Thymus (tissue), 11 donors: ENCODE results near the gene TOM1L1. TPM values are rescaled to one million over a fixed set of nuclear protein-coding genes. Genes with fewer than 3 reads are reported as not detected.

ENCODE experiments used
- DNase-seq, 9 donors: peaks; one replicate each; pipeline ENCODE4 v3.0.0-alpha.2; 2013; ENCODE audit warnings: low spot score in 9 of 9, low read depth in 6 of 9, missing footprints in 1 of 9
- H3K27ac ChIP-seq, 2 donors: one replicate each; pipeline ENCODE4 v1.5.1; 2013; ENCODE audit warnings: control low read depth in 1 of 2, low read depth in 1 of 2, low read length in 1 of 2, mild to moderate bottlenecking in 1 of 2, moderate library complexity in 1 of 2
- H3K27me3 ChIP-seq, 2 donors: one replicate each; pipeline ENCODE4 v1.5.1; 2013; ENCODE audit warnings: low read length in 1 of 2; ENCODE audit not compliant: control insufficient read depth in 2 of 2, insufficient read depth in 1 of 2
- H3K36me3 ChIP-seq, 2 donors: one replicate each; pipeline ENCODE4 v1.5.1; 2013; ENCODE audit warnings: low read length in 1 of 2, mild to moderate bottlenecking in 1 of 2, moderate library complexity in 1 of 2; ENCODE audit not compliant: control insufficient read depth in 2 of 2, insufficient read depth in 2 of 2
- H3K4me1 ChIP-seq, 2 donors: one replicate each; pipeline ENCODE4 v1.5.1; 2013; ENCODE audit warnings: low read length in 2 of 2; ENCODE audit not compliant: control insufficient read depth in 2 of 2, insufficient read depth in 2 of 2
- H3K4me3 ChIP-seq, 2 donors: one replicate each; pipeline ENCODE4 v1.5.1; 2013; ENCODE audit warnings: low read length in 2 of 2, control low read depth in 1 of 2, mild to moderate bottlenecking in 1 of 2
- H3K9me3 ChIP-seq, 2 donors: one replicate each; pipeline ENCODE4 v1.5.1; 2013; ENCODE audit warnings: low read length in 1 of 2, mild to moderate bottlenecking in 1 of 2; ENCODE audit not compliant: control insufficient read depth in 2 of 2, insufficient read depth in 1 of 2
- WGBS: extraction: QIAGEN DNeasy Blood & Tissue Kit; methylation state at CpG from one replicate; pipeline ENCODE4 v1.1.7; 2013; 5-methylcytosine and 5-hydroxymethylcytosine counted together
- polyA plus RNA-seq: library from polyadenylated mRNA; stranded (reverse); fragments of 200-250 nt; gene quantifications from one replicate; pipeline ENCODE4 v1.2.3, GENCODE V29; 2013
- total RNA-seq: library from RNA; stranded (reverse); fragments of 120-200 nt; gene quantifications from one replicate; pipeline ENCODE4 v1.2.4, GENCODE V29; 2013
- donor health status: healthy.

Gene TOM1L1
- total and polyA plus RNA-seq, 2 donors = 15.0 to 15.9 TPM

GRCh38 chr17:54903375-54903774 lies 2.7 kb downstream of the TOM1L1 start:
- H3K27me3 ChIP-seq = peaks cover 8 to 30% of the 10 kb centered on the region in 2 donors
- no peaks in the 10 kb centered on the region for H3K36me3 ChIP-seq
- no peak for DNase-seq
- no peak overlapping the region for H3K27ac ChIP-seq
- peaks cover 4 to 8% of the 10 kb centered on the region in 2 donors for H3K4me1 ChIP-seq
- H3K9me3 ChIP-seq = no peaks in the 10 kb centered on the region
- no peak overlapping the region for H3K4me3 ChIP-seq
- 91% methylated on average over 1 of the region's 1 CpG for WGBS

DNA sequence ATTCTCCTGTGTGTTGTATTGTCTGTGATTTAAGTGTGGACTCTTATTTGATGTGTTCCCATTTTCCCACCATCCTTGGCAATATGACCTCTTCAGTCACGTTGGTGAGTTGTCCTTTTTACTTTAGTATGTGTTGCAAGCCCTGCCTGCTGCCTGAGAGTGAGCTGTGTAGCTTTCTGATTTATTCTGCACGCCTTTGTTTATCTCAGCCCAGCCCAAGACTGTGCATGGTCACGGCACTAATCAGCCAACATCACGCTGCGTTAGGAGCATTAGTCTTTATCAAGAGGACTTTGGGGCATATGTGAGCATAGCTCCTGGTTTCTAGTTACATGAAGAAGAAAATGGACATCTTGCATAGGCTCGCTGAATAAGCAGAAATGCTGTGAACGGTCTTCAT lies 6.0 kb downstream of the TOM1L1 start:
- Histone ChIP-seq H3K27ac (no peak overlapping the region), H3K4me1 (no peaks in the 10 kb centered on the region), H3K4me3 (no peak overlapping the region), H3K27me3 (no peaks in the 10 kb centered on the region), H3K9me3 (no peaks in the 10 kb centered on the region), H3K36me3 (no peaks in the 10 kb centered on the region)
- DNase-seq = no peak
- 93% methylated on average over 7 of the region's 7 CpGs for WGBS

- no peak overlapping the region for H3K4me3 ChIP-seq
These were observed 6.7 kb downstream of the TOM1L1 start for GRCh38 chr17:54907376-54907775.

DNA sequence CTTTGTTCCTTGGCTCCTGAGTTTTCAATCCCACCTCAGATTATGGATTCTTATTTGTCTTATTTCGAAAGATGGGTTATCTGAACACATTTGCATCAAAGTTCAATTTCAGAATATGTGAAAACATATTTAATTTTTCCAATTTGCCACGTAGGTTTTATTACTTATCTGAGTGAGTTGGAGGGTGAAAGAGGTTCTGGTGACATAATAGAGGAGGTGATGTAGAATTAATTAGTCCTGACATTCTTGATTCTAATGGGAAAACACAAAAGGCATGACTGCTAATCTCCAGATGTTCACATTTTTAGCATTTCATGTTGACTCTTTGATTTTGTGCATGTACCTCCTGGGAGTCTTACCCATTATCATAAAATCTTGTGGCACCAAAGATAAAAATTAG lies 9.1 kb downstream of the TOM1L1 start:
- no peak for DNase-seq
- Histone ChIP-seq H3K27me3 (no peaks in the 10 kb centered on the region), H3K36me3 (no peaks in the 10 kb centered on the region), H3K4me3 (no peak overlapping the region), H3K9me3 (no peaks in the 10 kb centered on the region), H3K27ac (no peak overlapping the region), H3K4me1 (no peaks in the 10 kb centered on the region)
- WGBS = 91% methylated on average over 2 of the region's 2 CpGs

More at GRCh38 chr17:54907376-54907775, 6.7 kb downstream of the TOM1L1 start:
- Histone ChIP-seq H3K4me1 (no peaks in the 10 kb centered on the region), H3K36me3 (no peaks in the 10 kb centered on the region), H3K27ac (no peak overlapping the region), H3K27me3 (no peaks in the 10 kb centered on the region), H3K9me3 (no peaks in the 10 kb centered on the region)
- 98% methylated on average over 5 of the region's 5 CpGs for WGBS
- no peak for DNase-seq

- 93% methylated on average over 2 of the region's 2 CpGs for WGBS
- H3K9me3 ChIP-seq = no peaks in the 10 kb centered on the region
- H3K4me3 ChIP-seq = no peak overlapping the region
- no peak for DNase-seq
- H3K27ac ChIP-seq = no peak overlapping the region
- H3K4me1 ChIP-seq = peaks cover 0 to 2% of the 10 kb centered on the region in 2 donors
- no peaks in the 10 kb centered on the region for H3K27me3 ChIP-seq
- no peaks in the 10 kb centered on the region for H3K36me3 ChIP-seq
These were observed 16.1 kb downstream of the TOM1L1 start for GRCh38 chr17:54916721-54917120.

GRCh38 chr17:54919425-54919824 lies 18.8 kb downstream of the TOM1L1 start:
- H3K27ac ChIP-seq = no peak overlapping the region

GRCh38 chr17:54920819-54921218 lies 20.2 kb downstream of the TOM1L1 start:
- Histone ChIP-seq H3K36me3 (no peaks in the 10 kb centered on the region), H3K4me1 (peaks cover 0 to 2% of the 10 kb centered on the region in 2 donors), H3K27me3 (no peaks in the 10 kb centered on the region), H3K27ac (no peak overlapping the region), H3K9me3 (no peaks in the 10 kb centered on the region), H3K4me3 (no peak overlapping the region)
- DNase-seq = no peak
- 94% methylated on average over 6 of the region's 6 CpGs for WGBS

More at GRCh38 chr17:54919425-54919824, 18.8 kb downstream of the TOM1L1 start:
- Histone ChIP-seq H3K4me1 (peaks cover 0 to 2% of the 10 kb centered on the region in 2 donors), H3K27me3 (no peaks in the 10 kb centered on the region), H3K4me3 (no peak overlapping the region), H3K9me3 (no peaks in the 10 kb centered on the region), H3K36me3 (no peaks in the 10 kb centered on the region)
- no peak for DNase-seq

DNA sequence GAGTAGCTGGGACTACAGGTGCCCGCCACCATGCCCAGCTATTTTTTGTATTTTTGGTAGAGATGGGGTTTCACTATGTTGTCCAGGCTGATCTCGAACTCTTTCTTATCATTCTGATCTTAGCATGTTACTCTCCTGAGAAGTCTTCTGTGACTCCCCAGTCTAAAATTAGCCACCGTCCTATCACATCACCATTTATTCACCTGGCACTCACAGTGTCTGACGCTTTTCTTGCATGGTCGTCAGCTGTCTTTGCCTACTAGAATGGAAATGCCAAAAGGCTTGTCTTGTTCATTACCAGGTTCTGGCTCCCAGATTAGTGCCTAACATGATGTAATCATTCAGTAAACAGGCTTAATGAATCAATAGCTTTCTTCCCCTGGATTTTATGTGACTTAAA lies 23.8 kb downstream of the TOM1L1 start:
- WGBS = 98% methylated on average over 5 of the region's 5 CpGs

DNA sequence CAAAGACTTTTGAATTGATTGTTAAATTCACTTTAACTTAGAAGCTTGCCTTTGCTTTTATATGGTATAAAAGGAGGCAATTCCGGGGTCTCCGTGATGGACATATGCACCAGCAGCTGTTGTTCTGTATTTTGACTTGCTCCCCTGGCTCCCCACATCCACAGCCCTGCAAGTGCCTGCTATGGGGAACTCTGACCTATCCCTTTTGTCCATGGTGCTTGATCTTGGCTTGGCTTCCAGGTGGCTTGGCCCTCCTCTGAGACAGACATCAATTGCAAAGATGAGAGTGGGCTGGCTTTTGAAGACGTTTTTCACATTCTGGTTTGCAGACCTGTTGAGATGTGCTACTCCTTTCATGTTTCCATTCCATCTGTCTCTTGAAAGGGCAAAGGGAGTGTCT lies 26.9 kb downstream of the TOM1L1 start:
- no peaks in the 10 kb centered on the region for H3K9me3 ChIP-seq
- H3K36me3 ChIP-seq = no peaks in the 10 kb centered on the region
- H3K27ac ChIP-seq = no peak overlapping the region
- no peaks in the 10 kb centered on the region for H3K27me3 ChIP-seq
- DNase-seq = no peak
- 89% methylated on average over 3 of the region's 3 CpGs for WGBS
- no peaks in the 10 kb centered on the region for H3K4me1 ChIP-seq
- no peak overlapping the region for H3K4me3 ChIP-seq

More for the DNA sequence above, 23.8 kb downstream of the TOM1L1 start:
- H3K9me3 ChIP-seq = no peaks in the 10 kb centered on the region
- peaks cover 0 to 2% of the 10 kb centered on the region in 2 donors for H3K4me1 ChIP-seq
- H3K27ac ChIP-seq = no peak overlapping the region
- no peak overlapping the region for H3K4me3 ChIP-seq
- no peaks in the 10 kb centered on the region for H3K36me3 ChIP-seq
- no peak for DNase-seq
- H3K27me3 ChIP-seq = no peaks in the 10 kb centered on the region

DNA sequence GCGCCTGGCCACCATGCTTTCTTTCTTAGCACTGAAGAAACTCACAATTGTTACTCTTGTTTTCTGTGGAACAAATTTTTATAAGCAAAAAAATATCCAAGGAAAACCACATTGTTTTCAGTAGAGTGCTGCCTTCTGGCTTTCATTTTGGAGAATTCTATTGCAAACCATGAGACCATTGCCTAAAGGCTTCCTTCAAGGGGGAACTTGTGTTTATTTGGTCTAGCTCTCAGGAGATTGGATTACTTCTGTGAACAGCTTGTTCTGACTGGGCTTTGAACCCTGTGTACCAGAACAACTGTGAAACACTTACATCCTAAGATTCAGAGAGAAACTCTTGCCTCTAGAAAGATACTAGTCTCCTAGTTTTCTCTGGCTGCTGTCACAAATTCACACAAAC lies 32.1 kb downstream of the TOM1L1 start:
- DNase-seq = no peak
- Histone ChIP-seq H3K27ac (no peak overlapping the region), H3K4me1 (no peaks in the 10 kb centered on the region), H3K27me3 (no peaks in the 10 kb centered on the region), H3K4me3 (no peak overlapping the region), H3K36me3 (no peaks in the 10 kb centered on the region), H3K9me3 (no peaks in the 10 kb centered on the region)
- WGBS = 99% methylated on average over 1 of the region's 1 CpG
